HS-5 (cell line): ENCODE data around the gene TSHR.
A peak's percentile ranks its signal among the peaks of the same experiment; 100 is the strongest.
"Not testable (repeated sequence)": the region's sequence is repeated elsewhere in the genome, so short reads cannot be mapped to it uniquely, and the experiment has no call there.

Source experiments
- DNase-seq: peaks from one replicate; pipeline ENCODE4 v3.0.0-alpha.2; 2012; ENCODE audit warnings: low read depth

The TSHR gene

DNA sequence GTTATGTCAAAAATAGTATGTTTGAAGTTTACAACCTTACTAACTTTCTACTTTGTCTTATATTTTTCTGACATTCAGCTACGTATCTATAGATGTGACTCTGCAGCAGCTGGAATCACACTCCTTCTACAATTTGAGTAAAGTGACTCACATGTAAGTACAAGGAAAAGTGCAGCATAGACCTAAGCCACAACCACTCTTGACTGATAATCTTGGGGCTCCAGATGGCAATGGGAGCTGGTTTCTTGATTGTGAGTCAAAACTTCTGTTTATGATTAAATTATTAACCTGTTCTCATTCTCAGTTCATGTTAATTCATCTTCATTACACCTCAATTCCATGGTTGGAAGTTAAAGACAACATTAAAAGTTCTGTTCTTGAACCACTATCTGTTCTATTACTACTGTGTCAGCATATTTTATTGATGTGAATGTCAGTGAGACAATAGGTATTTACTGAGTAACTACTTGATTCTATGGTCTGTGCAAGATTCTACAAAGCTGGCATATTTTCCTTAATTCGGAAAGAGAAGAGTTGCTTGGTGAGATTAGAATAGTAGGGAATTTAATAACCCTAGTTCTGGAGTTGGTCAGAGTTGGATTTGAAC lies 112.9 kb downstream of the TSHR start:
- DNase-seq, result no peak

DNA sequence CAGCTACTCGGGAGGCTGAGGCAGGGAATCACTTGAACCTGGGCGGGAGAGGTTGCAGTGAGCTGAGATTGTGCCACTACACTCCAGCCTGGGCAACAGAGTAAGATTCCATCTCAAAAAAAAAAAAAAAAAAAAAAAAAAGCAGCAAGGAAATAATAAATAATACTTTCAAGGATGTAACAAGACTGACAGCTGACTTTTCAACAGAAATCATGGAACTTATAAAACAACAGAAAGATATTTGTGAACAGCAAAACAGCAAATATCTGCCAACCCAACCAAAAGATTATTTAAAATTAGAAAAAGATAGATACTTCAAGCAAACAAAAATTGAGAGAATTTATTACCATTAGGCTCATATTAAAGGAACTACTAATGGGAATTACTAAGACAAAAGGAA lies 115.1 kb downstream of the TSHR start:
- no peak for DNase-seq

- DNase-seq, result no peak
Measured at GRCh38 chr14:81085596-81085995, 130.2 kb downstream of the TSHR start.

- no peak for DNase-seq
Measured at GRCh38 chr14:81087230-81087629, 131.8 kb downstream of the TSHR start.

DNA sequence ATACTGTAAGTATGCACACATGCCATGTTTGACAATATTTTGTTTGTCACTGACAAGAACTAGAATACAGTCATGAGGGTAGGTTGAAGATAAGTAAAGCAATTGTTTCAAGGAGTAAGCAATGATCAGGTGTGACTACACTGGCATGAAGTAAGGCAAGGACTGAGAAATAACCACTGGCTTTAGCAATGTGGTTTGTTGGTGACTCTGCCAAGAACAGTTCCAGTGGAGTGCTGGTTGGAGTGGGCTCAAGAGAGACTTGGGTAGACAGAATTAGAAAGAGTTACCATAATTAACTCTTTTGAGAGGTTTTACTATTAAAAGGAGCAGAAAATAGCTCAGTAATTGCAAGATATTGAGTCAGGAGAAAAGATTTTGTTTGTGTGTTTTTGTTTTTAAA lies 135.7 kb downstream of the TSHR start:
- no peak for DNase-seq

DNA sequence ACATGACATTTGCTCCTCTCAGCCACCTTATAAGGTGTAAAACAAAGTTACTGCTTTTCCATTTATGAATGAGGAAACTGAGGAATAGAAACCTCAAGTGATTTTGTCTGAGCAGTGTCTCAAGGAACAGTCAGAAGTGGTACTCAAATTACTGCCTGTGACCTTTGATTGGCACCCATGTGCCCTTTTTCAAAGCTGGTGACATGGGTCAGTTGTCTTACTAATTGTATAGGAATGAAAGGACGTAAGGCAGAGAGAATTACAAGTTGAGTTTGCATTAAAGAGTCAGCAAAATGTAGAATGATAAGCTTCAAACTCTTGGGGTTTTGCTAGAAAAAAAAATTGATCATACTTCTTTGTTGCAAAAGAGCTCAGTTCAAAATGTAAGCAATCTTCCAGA lies 136.2 kb downstream of the TSHR start:
- no peak for DNase-seq

- DNase-seq, result no peak
Measured at GRCh38 chr14:81093651-81094050, 138.2 kb downstream of the TSHR start.

DNA sequence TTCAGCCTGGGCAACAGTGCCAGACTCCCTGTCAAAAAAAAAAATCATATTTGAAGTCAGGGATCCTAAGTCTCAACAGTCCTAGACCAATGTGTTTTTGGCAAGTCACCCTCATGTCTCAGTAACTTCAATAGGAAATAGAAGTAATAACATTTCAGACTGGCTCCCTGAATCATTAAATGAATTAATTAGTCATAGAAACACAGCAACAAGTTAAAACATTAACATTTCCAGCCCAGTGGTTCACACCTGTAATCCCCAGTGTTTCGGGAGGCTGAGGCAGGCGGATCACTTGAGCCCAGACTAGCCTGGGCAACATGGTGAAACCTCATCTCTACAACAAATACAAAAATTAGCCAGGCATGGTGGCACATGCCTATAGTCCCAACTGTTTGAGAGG lies 140.1 kb downstream of the TSHR start:
- no peak for DNase-seq

GRCh38 chr14:81096656-81097055 lies 141.2 kb downstream of the TSHR start:
- no peak for DNase-seq

DNA sequence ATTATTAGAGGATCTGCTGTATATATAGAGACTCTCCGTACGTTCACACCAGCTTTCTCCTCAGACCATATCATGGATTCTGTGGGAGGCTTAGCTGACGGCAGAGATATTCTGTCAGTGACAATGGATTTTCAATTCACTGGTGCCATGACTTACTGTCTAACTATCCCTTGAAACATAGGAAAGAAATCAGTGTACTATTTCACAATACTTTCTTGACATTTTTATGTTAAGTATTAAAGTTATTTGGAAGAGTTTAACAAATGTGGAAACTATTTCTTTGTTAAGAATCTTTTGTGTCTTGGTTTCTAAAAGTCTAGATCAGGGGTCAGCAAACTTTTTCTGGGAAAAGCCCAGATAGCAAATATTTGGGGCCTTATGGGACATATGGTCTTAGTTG lies 146.8 kb downstream of the TSHR start:
- no peak for DNase-seq

- DNase-seq, result no peak
Measured at GRCh38 chr14:81103443-81103842, 148.0 kb downstream of the TSHR start.

- no peak for DNase-seq
Measured at GRCh38 chr14:81105378-81105777, 150.0 kb downstream of the TSHR start.

DNA sequence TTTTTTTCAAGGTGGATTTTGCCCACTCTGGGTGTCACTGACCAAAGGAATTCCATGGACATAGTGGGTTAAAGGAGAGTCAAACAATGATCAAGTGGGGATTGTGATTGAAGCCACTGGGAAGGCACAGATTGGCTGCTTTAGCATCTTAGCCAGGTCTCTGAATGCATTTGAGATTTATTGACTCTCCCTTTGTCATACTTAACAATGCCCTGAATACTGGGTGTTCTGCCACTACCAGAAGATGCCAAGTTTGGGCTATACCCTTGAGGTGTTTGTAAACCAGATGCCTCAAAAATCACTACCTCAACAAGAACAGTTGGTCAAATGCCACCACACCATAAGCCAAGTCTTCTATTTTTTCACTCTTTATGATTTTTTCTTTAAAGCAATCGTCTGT lies 150.5 kb downstream of the TSHR start:
- DNase-seq, result no peak

DNA sequence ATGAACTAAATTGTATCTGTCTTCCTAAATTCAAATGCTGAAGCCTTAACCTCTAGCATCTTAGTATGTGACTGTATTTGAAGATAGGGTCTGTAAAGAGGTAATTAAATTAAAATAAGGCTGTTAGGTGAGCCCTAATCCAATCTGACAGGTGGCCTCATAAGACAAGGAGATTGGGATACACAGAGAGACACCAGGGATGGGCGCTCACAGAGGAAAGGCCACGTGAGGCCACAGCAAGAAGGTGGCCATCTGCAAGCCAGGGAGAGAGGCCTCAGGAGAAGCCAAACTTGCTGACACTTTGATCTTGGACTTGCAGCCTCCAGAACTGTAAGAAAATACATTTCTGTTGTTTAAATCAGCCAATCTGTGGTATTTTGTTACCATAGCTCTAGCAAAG lies 154.8 kb downstream of the TSHR start:
- no peak for DNase-seq

DNA sequence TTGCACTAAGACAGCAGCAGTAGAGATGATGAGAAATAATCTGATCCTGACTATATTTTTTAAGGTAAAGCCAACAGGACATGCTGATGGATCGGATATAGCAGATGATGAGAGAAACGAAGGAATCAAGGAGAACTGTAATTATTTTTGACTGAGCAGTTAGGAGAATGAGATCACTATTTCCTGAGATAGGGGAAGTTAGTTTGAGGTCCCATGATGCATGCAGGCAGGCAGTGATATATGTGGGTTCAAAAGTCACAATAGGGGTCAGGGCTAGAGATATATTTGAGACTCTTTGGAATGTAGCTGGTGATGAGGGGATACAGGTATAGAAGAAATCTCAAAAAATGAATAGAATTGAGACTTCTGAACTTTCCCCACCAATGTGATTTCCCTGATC lies 157.8 kb downstream of the TSHR start:
- DNase-seq, result no peak

- not testable (repeated sequence) for DNase-seq
Measured at GRCh38 chr14:81113945-81114820, 158.8 kb downstream of the TSHR start.

- DNase-seq, result no peak
Measured at GRCh38 chr14:81120501-81120900, 165.1 kb downstream of the TSHR start.

GRCh38 chr14:81122326-81122725 lies 166.9 kb downstream of the TSHR start:
- DNase-seq, result no peak

DNA sequence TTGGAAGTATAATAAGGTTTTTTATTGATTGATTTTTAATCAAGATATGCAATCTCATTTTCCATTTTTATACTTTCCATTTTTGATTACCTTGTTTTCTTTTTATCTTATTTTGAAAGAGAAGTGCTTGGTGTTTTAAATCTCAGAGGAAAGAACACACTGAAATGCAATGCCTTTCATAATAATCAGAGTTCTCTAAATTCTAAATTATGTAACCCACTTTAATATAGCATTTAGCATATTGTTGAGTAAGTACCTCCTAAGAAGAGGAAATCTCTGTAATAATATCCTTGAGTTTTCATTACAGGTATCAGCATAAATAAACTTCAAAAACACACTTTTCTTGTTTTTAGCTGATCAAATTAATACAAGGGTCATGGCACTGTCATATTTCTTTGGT lies 168.4 kb downstream of the TSHR start:
- no peak for DNase-seq

- no peak for DNase-seq
Measured at GRCh38 chr14:81125536-81125935, 170.1 kb downstream of the TSHR start.

DNA sequence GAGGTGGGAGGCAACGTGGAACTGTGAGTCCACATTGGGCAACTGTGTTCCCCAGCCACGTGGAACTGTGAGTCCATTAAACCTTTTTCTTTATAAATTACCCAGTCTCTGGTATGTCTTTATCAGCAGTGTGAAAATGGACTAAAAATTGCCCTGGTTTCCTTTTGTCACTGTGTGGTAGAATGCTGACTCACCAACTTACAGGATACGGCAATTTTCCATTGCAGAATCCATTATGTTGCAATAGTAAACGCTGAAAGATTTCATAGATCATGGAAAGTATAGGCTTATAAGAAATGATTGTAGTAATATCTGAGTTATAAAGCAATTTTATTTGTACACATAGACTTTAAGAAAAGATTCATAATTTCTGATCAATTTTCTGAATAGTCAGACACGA lies 172.4 kb downstream of the TSHR start:
- DNase-seq, result peak; percentile 18

DNA sequence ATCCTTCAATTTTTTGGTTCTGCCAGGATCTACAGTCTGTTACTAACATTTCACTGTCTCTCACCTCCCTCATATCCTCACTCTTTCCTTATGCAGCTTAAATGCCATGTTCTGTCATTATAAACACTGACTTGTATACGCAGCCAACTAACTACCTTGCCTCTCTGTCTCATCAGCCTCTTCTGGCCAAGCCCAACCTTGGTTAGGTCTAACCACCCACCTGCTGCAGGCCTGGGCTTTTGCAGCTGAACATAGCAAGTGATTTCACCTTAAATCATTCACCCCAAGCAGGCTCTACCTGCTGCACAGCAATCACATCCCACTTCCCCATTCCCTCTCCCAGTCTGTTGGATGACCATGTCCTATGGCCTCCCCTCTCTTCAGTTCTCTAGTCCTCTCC lies 173.8 kb downstream of the TSHR start:
- DNase-seq, result no peak

GRCh38 chr14:81132468-81132867 lies 177.0 kb downstream of the TSHR start:
- DNase-seq, result no peak

DNA sequence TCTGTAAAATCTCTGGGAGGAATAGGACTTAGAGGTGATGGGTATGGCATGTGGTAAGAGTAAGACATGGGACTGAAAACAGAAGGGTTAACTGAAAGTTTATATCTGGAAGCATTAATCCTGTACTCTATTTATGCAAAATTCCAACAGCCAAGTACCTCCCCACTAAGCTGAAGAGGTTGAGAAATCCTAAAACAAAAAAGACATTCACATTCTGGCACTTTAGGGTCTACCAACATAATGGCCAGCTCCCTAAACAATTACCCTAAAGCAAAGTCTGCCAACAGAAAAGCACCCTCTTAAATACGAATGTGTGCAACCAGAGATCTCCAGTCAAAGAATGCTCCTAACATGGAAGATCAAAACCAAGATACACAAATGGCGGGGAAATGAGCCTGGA lies 178.0 kb downstream of the TSHR start:
- no peak for DNase-seq
